Neural progenitor cell (in vitro differentiated cells): Measurements from ENCODE around the gene TSHZ3. TPM values are rescaled to one million over a fixed set of nuclear protein-coding genes. Genes with fewer than 3 reads are reported as not detected.

ENCODE experiments used
- DNase-seq: peaks from one replicate; pipeline ENCODE4 v3.0.0-alpha.2; 2016; ENCODE audit warnings: low spot score
- H2AFZ ChIP-seq: fragments of 200-600 bp; sonication (generic); replicated peaks from 2 replicates; pipeline ENCODE4 v1.6.1; 2016; ENCODE audit warnings: antibody characterized with exemption
- H3F3A ChIP-seq: fragments of 200-600 bp; sonication (generic); 2 replicates; pipeline ENCODE4 v1.6.1; 2016; ENCODE audit warnings: antibody characterized with exemption, low read depth
- H3K27ac ChIP-seq: fragments of 200-600 bp; sonication (generic); 2 replicates; pipeline ENCODE4 v1.5.1; 2016; ENCODE audit warnings: mild to moderate bottlenecking
- H3K27me3 ChIP-seq: fragments of 200-600 bp; sonication (generic); 2 replicates; pipeline ENCODE4 v1.6.1; 2016; ENCODE audit warnings: mild to moderate bottlenecking, moderate library complexity
- H3K36me3 ChIP-seq: fragments of 200-600 bp; sonication (generic); 2 replicates; pipeline ENCODE4 v1.5.1; 2016
- H3K4me1 ChIP-seq: fragments of 200-600 bp; sonication (generic); 2 replicates; pipeline ENCODE4 v1.6.1; 2016; ENCODE audit warnings: mixed run types
- H3K4me2 ChIP-seq: fragments of 200-600 bp; sonication (generic); 2 replicates; pipeline ENCODE4 v1.6.1; 2016
- H3K4me3 ChIP-seq: fragments of 200-600 bp; sonication (generic); 2 replicates; pipeline ENCODE4 v1.5.1; 2016
- H3K79me2 ChIP-seq: fragments of 200-600 bp; sonication (generic); 2 replicates; pipeline ENCODE4 v1.6.1; 2016; ENCODE audit warnings: low read depth
- H3K9ac ChIP-seq: fragments of 200-600 bp; sonication (generic); 2 replicates; pipeline ENCODE4 v1.6.1; 2016
- H3K9me3 ChIP-seq: fragments of 200-600 bp; sonication (generic); 2 replicates; pipeline ENCODE4 v1.5.1; 2016; ENCODE audit warnings: low read depth
- H4K20me1 ChIP-seq: fragments of 200-600 bp; sonication (generic); 2 replicates; pipeline ENCODE4 v1.6.1; 2016; ENCODE audit warnings: low read depth
- H3K27ac Mint-ChIP-seq: 3 replicates; pipeline ENCODE4 v1.8.0; 2021; ENCODE audit warnings: mixed read lengths
- H3K27me3 Mint-ChIP-seq: 2 replicates; pipeline ENCODE4 v1.8.0; 2022; ENCODE audit warnings: low read depth, mild to moderate bottlenecking, inconsistent platforms, moderate library complexity, mixed read lengths; ENCODE audit not compliant: insufficient read depth
- H3K36me3 Mint-ChIP-seq: 3 replicates; pipeline ENCODE4 v1.8.0; 2021; ENCODE audit warnings: mixed read lengths
- H3K4me1 Mint-ChIP-seq: 3 replicates; pipeline ENCODE4 v1.8.0; 2021; ENCODE audit warnings: mixed read lengths
- H3K4me3 Mint-ChIP-seq: 3 replicates; pipeline ENCODE4 v1.8.0; 2021; ENCODE audit warnings: mild to moderate bottlenecking, moderate library complexity, mixed read lengths
- H3K9me3 Mint-ChIP-seq: 3 replicates; pipeline ENCODE4 v1.8.0; 2020; ENCODE audit warnings: mixed read lengths
- CTCF ChIP-seq: fragments of 200-600 bp; sonication (generic); IDR thresholded peaks from 2 replicates; pipeline ENCODE4 v1.5.1; 2017; ENCODE audit warnings: antibody characterized with exemption, mild to moderate bottlenecking
- EZH2 ChIP-seq: fragments of 200-600 bp; sonication (generic); IDR thresholded peaks from 2 replicates; pipeline ENCODE4 v1.6.1; 2017; ENCODE audit warnings: antibody characterized with exemption, mild to moderate bottlenecking, moderate library complexity
- EZH2phosphoT487 ChIP-seq: fragments of 200-600 bp; sonication (generic); IDR thresholded peaks from 2 replicates; pipeline ENCODE4 v1.6.1; 2017; ENCODE audit warnings: antibody characterized with exemption
- total RNA-seq: library from RNA; depleted of rRNA; stranded (reverse); fragments of >200 nt; gene quantifications from 2 replicates; pipeline ENCODE4 v1.2.3, GENCODE V29; 2015; ENCODE audit warnings: low replicate concordance

Gene TSHZ3
- total RNA-seq, 1 donor from 2014 or later = 0.60 TPM

GRCh38 chr19:31353833-31354232 lies 4.6 kb upstream of the TSHZ3 start:
- Mint-ChIP-seq H3K27me3 (peaks cover 71% of the 10 kb centered on the region), H3K36me3 (no peaks in the 10 kb centered on the region), H3K9me3 (no peaks in the 10 kb centered on the region), H3K4me3 (peak overlapping the region; percentile 18), H3K4me1 (peaks cover 13% of the 10 kb centered on the region), H3K27ac (no peak overlapping the region)
- Histone ChIP-seq H3K27ac (no peak overlapping the region), H4K20me1 (peaks cover 52% of the 10 kb centered on the region), H3K4me1 (peaks cover 31% of the 10 kb centered on the region), H3K27me3 (peaks cover 83% of the 10 kb centered on the region), H3K9me3 (no peaks in the 10 kb centered on the region), H3K36me3 (no peaks in the 10 kb centered on the region), H3K79me2 (no peaks in the 10 kb centered on the region), H3K9ac (no peak overlapping the region), H3K4me2 (no peak overlapping the region), H2AFZ (no peak overlapping the region), H3K4me3 (no peak overlapping the region), H3F3A (no peaks in the 10 kb centered on the region)
- TF ChIP-seq CTCF (peak; percentile 38), EZH2phosphoT487 (no peak)
- peak; percentile 56 for DNase-seq

DNA sequence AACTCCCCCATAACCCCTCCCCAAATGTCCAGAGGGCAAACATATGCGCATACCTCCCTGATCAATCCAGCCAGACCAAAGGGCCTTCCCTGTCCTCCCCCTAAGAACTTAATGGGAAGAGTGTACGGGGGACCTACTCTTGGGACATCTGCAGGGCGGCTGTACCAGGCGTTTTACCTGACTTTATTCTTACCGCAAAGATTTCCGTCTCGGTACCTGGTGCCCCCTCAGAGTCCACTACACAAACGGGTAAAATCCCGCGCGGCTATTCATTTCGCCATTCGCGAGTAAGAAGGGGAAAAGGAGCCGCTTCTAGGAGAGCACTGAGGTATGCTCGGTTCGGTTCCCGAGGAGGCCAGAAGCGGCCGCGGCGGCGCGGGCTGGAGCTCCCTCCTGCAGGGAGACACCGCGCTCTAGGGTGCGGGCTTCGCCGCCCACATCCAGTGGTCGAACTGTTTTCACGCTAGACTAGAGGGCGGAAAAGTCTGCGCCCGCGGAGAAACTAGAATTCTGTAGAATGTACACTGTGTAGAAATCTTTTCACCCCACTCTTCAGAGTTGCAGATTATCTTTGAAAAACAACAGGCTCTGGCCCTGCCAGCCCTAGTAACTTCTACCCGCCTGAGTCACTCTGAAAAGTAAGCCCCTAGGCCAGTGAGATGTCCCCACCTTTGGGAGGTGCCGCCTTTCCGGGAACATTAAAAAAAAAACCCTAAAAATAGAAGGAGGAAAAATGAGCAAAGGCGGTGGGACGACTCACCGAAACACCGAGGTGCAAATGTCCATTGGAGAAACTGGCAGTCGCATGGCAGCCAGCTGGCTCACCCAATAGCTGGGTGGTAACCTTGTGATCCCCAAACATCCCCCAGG lies 3.8 kb upstream of the TSHZ3 start:
- TF ChIP-seq EZH2 (peak; percentile 64), CTCF (no peak), EZH2phosphoT487 (peak; percentile 59)
- Histone ChIP-seq H3K9ac (no peak overlapping the region), H3K9me3 (no peaks in the 10 kb centered on the region), H3K4me3 (peak overlapping the region; percentile 81), H3F3A (no peaks in the 10 kb centered on the region), H2AFZ (no peak overlapping the region), H3K4me1 (peaks cover 37% of the 10 kb centered on the region), H3K79me2 (no peaks in the 10 kb centered on the region), H3K4me2 (peak overlapping the region; percentile 90), H3K27me3 (peaks cover 85% of the 10 kb centered on the region), H3K36me3 (no peaks in the 10 kb centered on the region), H4K20me1 (peaks cover 58% of the 10 kb centered on the region), H3K27ac (no peak overlapping the region)
- Mint-ChIP-seq H3K36me3 (no peaks in the 10 kb centered on the region), H3K9me3 (no peaks in the 10 kb centered on the region), H3K4me1 (peaks cover 18% of the 10 kb centered on the region), H3K27me3 (peaks cover 71% of the 10 kb centered on the region), H3K4me3 (peak overlapping the region; percentile 80), H3K27ac (no peak overlapping the region)
- DNase-seq = peak; percentile 54

DNA sequence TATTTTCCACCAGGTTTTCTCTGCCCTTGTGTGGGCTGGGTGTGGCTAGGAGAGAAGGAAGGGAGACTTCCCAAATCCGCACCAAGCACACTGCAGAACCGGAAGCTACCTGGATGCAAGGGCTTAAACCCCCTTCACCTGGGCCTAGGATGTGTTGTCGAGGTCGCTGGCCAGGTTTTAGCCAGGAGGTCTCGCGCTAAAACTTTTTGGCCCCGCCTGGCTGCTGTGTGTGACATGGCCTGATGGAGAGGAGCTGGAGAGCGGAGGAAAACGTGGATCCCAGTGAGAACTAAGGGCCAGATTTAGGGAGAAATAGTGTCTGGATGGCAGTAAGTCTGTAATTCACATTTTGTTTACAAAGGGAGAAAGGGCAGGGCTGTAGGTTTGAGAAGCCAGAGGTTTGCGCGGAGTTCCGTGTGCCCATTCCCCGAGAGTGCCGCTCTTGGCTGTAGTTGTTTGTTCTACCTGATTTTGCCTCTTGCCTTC lies 3.1 kb upstream of the TSHZ3 start:
- Histone ChIP-seq H3K27ac (no peak overlapping the region), H3K27me3 (peaks cover 85% of the 10 kb centered on the region), H3K4me1 (peaks cover 44% of the 10 kb centered on the region), H3K4me2 (peak overlapping the region; percentile 90), H4K20me1 (peaks cover 64% of the 10 kb centered on the region), H3K79me2 (no peaks in the 10 kb centered on the region), H3K9me3 (no peaks in the 10 kb centered on the region), H3K9ac (no peak overlapping the region), H2AFZ (no peak overlapping the region), H3K4me3 (peak overlapping the region; percentile 81), H3F3A (no peaks in the 10 kb centered on the region), H3K36me3 (no peaks in the 10 kb centered on the region)
- TF ChIP-seq EZH2 (no peak), CTCF (no peak), EZH2phosphoT487 (no peak)
- Mint-ChIP-seq H3K36me3 (no peaks in the 10 kb centered on the region), H3K4me3 (peak overlapping the region; percentile 84), H3K27ac (no peak overlapping the region), H3K27me3 (peaks cover 71% of the 10 kb centered on the region), H3K9me3 (no peaks in the 10 kb centered on the region), H3K4me1 (peaks cover 25% of the 10 kb centered on the region)
- DNase-seq = peak; percentile 38
